NCI-H446 treated with DMSO at 0.1 percent for 48 hours (cell line): ENCODE results near the gene NECTIN2.
"Not testable (repeated sequence)": the region's sequence is repeated elsewhere in the genome, so short reads cannot be mapped to it uniquely, and the experiment has no call there.

Experiments used
- DNase-seq: peaks from one replicate; lab custom pipeline; 2025; lab: John Stamatoyannopoulos, UW

Gene NECTIN2

DNA sequence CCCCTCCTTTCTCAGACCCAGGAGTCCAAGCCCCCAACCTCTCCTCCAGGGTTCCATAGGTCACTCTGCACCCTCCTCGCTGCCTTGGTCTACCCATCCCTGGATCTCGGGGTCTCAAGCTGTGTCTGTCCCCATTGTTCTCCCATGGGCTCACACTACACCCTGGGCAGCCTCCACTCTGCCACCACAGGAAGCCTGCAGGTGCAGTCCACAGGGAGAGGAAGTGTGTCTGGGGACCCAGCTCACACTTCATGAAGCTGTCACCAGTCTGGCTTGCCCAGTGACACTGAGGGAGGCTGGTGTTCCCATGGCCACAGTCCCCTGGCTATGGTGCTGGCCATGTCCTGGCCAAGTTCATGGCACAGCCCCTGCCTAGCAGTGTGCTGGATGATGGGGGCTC, 5.3 kb downstream of the NECTIN2 start:
- no peak for DNase-seq

DNA sequence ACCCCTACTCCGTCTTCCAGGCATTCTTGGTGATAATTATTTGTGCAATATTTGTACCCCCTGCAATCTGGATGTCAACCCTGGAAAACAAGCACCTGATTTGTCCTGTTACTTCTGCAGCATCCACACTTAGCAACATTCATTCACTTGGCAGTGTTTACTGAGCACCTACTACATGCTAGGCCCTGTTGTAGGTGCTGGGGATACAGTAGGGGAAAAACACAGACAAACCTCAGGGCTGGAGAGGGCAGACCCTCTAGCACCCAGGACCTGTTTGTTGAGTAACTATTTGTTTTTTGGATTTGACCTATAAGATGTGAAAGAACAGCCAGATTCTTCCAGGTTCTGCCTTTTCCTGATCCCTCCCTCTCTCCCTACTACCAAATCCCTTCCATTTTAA, 9.5 kb downstream of the NECTIN2 start:
- no peak for DNase-seq

DNA sequence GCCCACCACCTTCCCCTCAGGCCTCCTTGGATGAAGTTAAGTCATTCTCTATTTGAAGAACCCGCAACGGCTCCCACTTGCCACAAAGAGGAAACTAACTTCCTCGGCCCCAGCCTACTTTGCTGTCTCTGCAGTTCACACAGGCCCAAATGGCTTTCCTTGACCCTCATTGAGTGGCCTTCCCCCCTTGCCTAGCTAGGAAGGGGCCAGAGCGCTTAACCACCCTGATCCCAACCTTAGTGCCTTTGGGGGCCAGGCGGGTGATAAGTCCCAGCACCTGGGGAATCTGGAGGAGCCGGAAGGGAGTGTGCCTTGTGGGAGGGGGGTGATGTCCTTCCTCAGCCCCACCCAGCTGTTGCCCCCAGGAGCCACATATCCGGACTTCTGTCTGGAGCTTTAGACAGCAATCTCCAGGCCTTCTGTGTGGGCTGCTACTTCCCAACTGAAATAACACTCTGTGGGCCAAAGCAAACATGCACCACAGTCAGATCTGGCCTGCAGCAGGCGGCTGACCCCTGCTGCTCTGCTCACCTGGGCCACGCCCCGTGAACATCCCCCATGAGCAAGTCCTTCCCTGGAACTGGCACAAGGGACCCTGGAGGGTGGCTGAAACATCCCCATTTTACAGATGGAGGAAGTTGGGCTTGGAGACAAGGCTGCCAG, 10.5 kb downstream of the NECTIN2 start:
- no peak for DNase-seq

DNA sequence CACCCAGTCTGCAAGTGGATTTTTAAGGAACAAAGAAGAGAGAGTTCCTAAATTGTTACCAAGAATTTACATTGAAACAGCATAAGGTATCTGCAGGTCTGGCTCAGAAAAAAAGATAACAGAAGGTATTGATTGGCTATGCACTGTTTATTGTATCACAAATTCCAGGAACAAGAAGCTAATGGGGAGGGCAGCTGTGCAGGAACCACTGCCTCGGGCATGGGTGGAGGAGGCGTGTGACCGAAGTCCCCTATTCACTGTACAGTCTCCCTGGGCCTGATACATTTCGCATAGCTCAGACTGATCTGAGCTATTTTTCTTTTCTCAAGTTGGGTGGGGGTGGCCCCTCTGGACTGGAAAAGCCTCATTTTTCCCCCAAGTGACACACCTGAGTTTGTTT, 11.7 kb downstream of the NECTIN2 start:
- no peak for DNase-seq

DNA sequence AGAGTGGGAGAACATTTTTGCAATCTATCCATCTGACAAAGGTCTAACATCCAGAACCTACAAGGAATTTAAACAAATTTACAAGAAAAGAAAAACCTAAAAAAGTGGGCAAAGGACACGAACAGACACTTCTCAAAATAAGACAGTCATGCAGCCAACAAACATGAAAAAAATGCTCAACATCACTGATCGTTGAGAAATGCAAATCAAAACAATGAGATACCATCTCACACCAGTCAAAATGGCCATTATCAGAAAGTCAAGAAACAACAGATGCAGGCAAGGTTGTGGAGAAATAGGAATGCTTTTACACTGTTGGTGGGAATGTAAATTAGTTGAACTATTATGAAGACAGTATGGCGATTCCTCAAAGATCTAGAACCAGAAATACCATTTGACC, 15.5 kb downstream of the NECTIN2 start:
- not testable (repeated sequence) for DNase-seq

DNA sequence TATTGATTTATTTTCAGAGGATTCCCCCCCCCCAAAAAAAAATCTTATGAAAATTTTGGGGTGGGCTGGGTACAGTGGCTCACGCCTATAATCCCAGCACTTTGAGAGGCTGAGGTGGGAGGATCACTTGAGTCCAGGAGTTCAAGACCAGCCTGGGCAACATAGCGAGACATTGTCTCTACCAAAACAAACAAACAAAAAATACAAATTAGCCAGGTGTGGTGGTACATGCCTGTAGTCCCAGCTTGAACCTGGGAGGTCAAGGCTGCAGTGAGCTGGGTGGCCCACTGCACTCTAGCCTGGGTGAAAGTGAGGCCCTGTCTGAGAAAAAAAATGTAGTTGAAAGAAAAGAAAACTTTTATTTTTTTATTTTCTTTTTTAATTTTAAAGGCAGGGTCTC, 17.9 kb downstream of the NECTIN2 start:
- DNase-seq, result no peak

DNA sequence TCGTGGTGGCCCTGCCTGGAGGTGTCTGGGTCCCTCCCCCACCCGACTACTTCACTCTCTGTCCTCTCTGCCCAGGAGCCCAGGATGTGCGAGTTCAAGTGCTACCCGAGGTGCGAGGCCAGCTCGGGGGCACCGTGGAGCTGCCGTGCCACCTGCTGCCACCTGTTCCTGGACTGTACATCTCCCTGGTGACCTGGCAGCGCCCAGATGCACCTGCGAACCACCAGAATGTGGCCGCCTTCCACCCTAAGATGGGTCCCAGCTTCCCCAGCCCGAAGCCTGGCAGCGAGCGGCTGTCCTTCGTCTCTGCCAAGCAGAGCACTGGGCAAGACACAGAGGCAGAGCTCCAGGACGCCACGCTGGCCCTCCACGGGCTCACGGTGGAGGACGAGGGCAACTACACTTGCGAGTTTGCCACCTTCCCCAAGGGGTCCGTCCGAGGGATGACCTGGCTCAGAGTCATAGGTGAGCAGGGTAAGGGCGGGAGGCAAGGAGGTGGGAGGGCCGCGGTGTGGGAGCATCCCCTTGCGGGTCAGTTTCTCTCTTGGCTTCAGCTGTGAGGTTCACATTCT, 19.2 kb downstream of the NECTIN2 start:
- DNase-seq, result no peak

DNA sequence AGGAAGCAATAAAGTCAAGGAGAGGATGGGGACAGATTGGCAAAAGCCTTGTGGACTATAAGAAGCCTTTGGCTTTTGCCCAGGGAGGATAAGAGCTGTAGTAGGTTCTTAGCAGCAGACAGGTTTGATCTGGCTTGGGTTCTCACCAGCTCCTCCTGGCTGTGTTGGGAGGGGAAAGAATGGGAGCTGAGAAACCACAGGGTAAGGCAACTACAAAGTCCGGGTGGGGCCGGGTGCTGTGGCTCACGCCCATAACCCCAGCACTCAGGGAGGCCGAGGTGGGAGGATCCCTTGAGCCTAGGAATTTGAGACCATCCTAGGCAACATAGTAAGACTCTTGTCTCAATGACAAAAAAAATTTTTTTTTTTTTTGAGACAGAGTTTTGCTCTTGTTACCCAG, 20.6 kb downstream of the NECTIN2 start:
- no peak for DNase-seq

DNA sequence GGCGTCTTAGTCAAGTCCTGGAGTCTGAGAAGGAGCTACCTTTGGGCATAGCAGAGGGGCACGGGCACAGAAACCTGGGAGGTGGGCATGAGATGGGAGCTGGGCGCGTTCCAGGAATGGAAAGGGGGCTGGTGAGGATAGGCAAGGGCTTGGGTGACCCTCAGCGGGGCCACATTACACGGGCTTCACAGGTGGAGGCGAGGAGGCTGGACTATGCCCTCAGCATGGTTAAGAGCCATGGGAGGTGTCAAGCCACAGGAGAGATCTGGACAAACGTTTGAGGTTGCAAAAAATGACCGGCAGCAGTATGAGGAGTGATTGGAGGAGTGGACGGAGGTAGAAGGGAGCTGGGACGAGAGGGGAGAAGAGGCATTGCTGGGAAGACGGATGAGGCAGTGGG, 21.5 kb downstream of the NECTIN2 start:
- no peak for DNase-seq

DNA sequence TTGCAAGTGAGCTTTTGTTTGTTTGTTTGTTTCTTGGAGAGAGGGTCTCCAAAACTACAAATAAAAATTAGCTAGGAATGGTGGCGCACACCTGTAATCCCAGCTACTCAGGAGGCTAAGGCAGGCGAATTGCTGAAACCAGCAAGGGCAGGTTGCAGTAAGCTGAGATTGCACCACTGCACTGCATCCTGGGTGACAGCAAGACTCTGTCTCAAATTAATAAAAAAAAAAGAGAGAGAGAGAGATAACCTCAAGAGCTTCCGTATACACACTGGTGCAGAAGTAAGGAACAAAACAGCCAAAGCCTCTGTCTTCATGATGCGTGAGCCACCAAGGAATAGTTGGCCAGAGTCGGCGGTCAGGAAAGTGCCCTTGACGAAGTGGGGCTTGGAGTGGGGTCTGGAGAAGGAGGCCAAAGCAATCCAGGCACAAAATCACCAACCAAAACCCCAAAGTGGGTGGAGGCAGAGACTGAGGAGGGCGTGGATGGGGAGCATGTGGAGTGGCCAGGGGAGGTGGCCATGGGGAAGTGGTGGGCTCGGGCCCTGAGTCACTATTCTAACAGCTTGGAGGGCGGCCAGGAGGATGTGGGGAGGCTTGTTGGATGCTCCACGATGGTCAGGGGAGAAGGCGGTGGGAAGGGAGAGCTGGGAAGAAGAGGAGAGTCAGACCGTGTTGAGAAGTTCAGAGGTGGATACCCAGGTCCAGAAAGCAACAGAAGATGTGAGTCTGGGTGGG, 23.8 kb downstream of the NECTIN2 start:
- DNase-seq, result no peak

DNA sequence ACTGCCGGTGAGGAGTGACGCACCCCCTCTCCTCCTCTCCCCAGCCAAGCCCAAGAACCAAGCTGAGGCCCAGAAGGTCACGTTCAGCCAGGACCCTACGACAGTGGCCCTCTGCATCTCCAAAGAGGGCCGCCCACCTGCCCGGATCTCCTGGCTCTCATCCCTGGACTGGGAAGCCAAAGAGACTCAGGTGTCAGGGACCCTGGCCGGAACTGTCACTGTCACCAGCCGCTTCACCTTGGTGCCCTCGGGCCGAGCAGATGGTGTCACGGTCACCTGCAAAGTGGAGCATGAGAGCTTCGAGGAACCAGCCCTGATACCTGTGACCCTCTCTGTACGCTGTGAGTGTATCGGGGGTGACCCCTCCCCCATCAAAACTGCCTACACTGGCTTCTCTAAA, 25.7 kb downstream of the NECTIN2 start:
- no peak for DNase-seq

DNA sequence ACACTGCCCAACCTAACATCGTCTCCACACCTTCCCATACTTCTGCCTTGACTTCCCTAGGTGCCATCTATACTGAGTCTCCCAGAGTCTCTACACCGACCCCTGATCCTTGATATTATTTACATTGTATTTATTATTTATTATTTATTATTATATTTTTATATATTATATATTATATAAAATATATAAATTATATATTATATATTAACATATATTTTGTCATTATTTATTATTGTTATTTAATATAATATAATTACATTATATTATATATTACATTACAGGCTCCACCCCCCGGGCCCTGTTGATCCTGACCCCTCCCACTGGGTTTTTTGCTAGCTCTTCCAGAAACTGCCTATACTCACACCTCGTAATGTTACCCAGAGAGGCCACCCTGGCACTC, 26.6 kb downstream of the NECTIN2 start:
- DNase-seq, result no peak

DNA sequence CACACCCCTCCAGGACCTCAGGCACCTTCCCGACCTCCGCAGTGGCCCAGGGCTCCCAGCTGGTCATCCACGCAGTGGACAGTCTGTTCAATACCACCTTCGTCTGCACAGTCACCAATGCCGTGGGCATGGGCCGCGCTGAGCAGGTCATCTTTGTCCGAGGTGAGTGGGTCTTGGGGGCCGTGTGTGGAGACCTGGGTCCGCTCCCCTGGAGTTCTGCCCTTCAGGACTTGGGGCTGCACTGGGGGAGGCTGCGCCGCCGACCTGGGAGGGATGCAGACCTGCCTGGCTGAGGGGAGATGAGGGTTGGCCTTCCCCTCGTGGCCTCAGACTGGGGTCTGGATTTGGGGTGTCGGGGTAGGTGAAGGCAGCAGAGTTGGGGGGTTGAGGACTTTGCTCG, 28.2 kb downstream of the NECTIN2 start:
- DNase-seq, result no peak

DNA sequence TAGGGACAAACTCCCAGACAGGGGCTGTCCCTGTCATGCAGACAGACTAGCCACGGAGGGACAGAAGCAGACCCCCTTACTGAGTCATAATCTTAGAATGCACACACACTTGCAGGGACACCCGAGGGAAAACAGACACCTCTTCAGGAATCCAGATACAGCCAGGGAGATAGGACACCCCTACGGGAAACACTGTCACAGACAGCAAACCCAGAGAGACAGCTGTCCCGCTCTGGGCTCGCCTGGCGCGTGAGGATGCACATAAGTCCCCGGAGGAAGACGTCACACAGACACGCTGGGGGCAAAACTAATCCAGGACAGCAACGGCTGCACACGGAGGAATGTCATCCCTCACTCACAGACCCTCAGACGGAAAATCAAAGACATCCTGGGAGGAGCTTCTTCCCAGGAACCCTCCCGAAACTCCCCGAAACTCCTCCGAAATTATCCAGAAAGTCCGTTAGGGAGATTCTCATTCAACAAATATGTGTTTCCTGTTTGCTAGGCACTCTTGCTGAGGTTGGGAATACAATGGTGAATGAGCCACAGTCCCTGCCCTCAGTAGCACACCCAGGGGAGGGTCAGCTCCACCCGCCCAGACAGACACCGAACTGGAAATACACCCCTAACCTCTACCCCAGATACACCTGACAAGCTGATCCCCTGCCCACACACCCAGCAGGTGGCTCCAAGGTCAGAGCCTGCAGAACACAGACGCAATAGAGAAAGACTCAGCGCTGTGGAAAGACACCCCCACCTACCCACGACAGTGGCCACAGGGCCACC, 29.8 kb downstream of the NECTIN2 start:
- DNase-seq, result no peak

DNA sequence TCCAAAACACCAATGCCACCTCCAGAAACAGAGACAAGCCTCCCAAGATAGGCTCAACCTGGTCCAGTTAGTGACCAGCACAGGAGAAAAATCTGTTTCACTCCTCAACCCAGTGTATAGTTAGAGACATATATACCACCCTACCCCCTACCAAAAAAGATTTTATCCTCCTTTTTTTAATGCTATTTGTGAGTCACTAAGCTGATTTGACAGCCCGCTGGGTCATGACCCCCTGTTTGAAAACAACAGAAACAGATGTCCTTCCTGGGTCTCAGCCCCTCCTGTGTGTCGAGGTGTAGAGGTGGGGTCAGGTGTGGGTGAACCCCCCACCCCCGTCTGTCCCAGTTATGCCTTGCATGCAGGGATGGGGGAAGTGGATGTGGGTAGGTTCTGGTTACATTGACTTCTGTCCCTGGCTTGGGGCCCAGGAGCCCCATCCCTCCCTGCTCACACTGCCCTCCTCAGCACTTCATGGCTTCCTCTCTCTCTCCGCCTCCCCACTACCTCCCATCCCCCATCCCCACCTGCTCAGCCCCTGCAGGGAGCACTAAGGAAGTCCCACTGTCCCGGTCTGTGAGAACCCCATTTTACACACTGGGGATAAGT, 30.9 kb downstream of the NECTIN2 start:
- no peak for DNase-seq

DNA sequence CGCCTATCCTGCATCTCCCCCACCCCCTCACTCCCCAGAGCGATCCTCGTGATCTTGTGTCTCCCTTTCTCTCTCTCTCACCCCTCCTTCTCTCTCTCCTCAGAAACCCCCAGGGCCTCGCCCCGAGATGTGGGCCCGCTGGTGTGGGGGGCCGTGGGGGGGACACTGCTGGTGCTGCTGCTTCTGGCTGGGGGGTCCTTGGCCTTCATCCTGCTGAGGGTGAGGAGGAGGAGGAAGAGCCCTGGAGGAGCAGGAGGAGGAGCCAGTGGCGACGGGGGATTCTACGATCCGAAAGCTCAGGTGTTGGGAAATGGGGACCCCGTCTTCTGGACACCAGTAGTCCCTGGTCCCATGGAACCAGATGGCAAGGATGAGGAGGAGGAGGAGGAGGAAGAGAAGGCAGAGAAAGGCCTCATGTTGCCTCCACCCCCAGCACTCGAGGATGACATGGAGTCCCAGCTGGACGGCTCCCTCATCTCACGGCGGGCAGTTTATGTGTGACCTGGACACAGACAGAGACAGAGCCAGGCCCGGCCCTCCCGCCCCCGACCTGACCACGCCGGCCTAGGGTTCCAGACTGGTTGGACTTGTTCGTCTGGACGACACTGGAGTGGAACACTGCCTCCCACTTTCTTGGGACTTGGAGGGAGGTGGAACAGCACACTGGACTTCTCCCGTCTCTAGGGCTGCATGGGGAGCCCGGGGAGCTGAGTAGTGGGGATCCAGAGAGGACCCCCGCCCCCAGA, 32.2 kb downstream of the NECTIN2 start:
- DNase-seq, result no peak

DNA sequence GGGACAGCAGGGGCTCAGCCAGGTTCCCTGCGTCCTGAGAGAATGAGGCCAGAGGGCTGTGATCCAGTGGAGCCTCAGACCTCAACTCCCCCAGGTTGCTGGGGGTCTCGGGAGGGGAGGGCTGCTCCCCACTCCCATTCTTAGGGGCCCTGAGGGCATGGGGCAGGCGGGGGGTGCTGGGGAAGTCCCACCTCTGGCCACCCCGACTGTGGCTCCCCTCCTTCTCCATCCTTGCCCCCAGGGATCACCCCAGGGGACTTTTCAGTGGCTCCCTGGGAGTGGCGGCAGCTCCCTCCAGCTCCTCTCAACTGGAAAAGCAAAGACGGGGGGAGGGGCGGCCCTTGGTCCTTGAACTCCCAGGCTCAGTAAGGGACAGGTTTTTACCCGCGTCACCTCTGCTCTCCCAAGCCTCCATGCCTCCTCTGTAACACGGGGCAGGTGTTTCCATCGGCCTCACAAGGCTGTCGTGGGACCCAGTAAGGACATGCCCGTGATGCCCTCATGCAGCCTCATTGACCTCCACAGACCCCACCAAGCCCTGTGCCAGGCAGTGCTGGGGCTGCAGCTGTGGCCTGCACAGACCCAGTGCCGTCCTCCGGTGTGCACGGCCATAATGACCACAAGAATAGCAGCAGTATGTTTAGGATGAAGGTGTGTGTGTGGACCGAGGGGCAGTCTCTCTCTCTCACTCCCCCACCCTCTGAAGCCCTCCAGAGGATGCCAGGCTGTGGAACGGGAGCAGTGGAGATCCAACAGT, 33.4 kb downstream of the NECTIN2 start:
- DNase-seq, result no peak

DNA sequence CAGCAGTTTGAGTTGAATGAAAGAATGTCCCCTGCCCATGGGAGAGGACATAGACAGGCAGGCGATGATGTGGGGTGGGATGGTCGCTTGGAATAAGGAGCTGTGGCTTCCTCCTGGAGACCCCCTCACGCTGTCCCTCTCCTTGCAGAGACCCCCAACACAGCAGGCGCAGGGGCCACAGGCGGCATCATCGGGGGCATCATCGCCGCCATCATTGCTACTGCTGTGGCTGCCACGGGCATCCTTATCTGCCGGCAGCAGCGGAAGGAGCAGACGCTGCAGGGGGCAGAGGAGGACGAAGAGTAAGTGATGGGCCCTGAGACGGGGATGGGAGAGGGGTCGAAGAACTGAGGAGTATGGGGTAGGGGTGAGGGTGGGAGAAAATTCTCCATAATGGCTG, 36.0 kb downstream of the NECTIN2 start:
- DNase-seq, result no peak

DNA sequence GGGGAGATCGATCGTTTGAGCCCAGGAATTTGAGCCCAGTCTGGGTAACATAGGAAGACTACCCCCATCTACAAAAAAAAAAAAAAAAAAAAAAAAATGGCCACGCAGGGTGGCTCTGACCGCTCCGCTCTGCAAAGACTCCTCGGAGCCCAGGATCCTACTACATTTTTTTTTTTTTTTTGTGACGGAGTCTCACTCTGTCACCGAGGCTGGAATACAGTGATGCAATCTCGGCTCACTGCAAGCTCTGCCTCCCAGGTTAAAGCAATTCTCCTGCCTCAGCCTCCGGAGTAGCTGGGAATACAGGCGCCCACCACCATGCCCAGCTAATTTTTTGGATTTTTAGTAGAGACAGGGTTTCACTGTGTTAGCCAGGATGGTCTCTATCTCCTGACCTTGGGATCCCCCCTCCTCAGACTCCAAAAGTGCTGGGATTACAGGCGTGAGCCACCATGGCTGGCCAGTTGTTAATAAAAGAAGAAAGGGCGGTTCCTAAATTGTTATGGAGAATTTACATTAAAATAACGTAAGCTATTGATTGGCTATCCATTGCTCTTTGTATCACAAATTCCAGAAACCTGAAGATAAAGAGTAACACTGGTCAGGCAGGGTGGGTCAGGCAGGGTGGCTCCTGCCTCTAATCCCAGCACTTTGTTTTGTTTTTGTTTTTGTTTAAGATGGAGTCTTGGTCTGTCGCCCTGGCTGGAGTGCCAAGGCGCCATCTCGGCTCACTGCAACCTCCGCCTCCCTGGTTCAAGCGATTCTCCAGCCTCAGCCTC, 36.7 kb downstream of the NECTIN2 start:
- not testable (repeated sequence) for DNase-seq

DNA sequence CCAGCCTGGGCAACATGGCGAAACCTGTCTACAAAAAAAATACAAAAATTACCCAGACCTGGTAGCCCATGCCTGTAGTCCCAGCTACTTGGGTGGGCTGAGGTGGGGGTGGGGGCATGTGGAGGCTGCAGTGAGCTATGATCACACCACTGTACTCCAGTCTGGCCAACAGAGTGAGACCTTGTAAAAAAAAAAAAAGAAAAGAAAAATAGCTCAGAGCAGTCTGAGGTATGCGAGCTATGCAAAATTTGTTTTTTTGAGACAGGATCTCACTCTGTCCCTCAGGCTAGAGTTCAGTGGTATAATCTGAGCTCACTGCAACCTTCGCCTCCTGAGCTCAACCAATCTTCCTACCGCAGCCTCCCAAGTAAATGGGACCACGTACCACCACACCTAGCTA, 37.8 kb downstream of the NECTIN2 start:
- no peak for DNase-seq
